ENCODE results near the gene RAB35. TPM values are rescaled to one million over a fixed set of nuclear protein-coding genes. Genes with fewer than 3 reads are reported as not detected.
"Not testable (repeated sequence)": the region's sequence is repeated elsewhere in the genome, so short reads cannot be mapped to it uniquely, and the experiment has no call there.

Gene RAB35
- total and polyA plus RNA-seq, 2 experiments from 2014 or later = 22.6 to 24.0 TPM

- Histone ChIP-seq H3K79me2 (no peaks in the 10 kb centered on the region), H3K4me1 (ENCODE audit: insufficient read depth) (no peaks in the 10 kb centered on the region), H2AFZ (no peak overlapping the region), H3K4me3 (no peak overlapping the region), H3K36me3 (replicated peaks; ENCODE audit: insufficient read depth, low read depth) (no peaks in the 10 kb centered on the region), H3K9me2 (replicated peaks; ENCODE audit: insufficient read depth) (no peaks in the 10 kb centered on the region), H3K27me3 (no peaks in the 10 kb centered on the region), H3K9me3 (ENCODE audit: low read depth) (no peaks in the 10 kb centered on the region), H3K4me2 (no peak overlapping the region), H3K27ac (no peak overlapping the region), H4K20me1 (ENCODE audit: insufficient read depth, poor library complexity, severe bottlenecking) (no peaks in the 10 kb centered on the region)
- 78% methylated on average over 6 of the region's 6 CpGs for WGBS (ENCODE audit: low lambda C conversion rate, missing lambda C conversion rate)
- DNase-seq (ENCODE audit: low spot score) = no peak
- TF ChIP-seq CTCF (IDR thresholded peaks at IDR 0.05; ENCODE audit: poor library complexity) (no peak), EZH2phosphoT487 (IDR thresholded peaks at IDR 0.05; ENCODE audit: low read depth, severe bottlenecking, unreplicated experiment) (no peak), EZH2 (IDR thresholded peaks at IDR 0.05; ENCODE audit: borderline replicate concordance) (no peak)
Measured at GRCh38 chr12:120049426-120049825, 67.1 kb downstream of the RAB35 start.

DNA sequence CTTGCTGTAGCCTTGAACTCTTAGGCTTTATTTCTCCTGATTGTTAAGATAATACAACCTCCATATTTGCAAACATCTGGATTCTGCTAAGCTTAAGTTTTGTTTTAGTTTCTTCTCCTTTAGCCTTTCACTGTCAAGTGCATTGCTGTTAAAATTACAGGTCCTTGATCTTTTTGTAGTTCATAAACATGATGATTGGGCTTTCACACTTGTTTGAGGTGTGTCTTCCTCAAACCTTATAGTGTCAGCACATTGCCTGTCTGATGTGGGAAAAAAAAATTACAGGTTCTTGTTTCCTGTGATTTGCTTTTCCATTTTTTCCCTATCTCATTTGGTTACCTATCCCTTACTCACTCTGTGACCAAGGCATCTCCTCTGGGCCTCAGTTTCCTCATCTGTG lies 68.3 kb downstream of the RAB35 start:
- Histone ChIP-seq H3K79me2 (no peaks in the 10 kb centered on the region), H3K9me2 (replicated peaks; ENCODE audit: insufficient read depth) (no peaks in the 10 kb centered on the region), H3K4me2 (no peak overlapping the region), H3K4me3 (no peak overlapping the region), H3K36me3 (replicated peaks; ENCODE audit: insufficient read depth, low read depth) (no peaks in the 10 kb centered on the region), H3K27me3 (no peaks in the 10 kb centered on the region), H3K27ac (no peak overlapping the region), H3K4me1 (ENCODE audit: insufficient read depth) (no peaks in the 10 kb centered on the region), H2AFZ (no peak overlapping the region), H3K9me3 (ENCODE audit: low read depth) (no peaks in the 10 kb centered on the region), H4K20me1 (ENCODE audit: insufficient read depth, poor library complexity, severe bottlenecking) (no peaks in the 10 kb centered on the region)
- TF ChIP-seq EZH2 (IDR thresholded peaks at IDR 0.05; ENCODE audit: borderline replicate concordance) (no peak), EZH2phosphoT487 (IDR thresholded peaks at IDR 0.05; ENCODE audit: low read depth, severe bottlenecking, unreplicated experiment) (no peak), CTCF (IDR thresholded peaks at IDR 0.05; ENCODE audit: poor library complexity) (no peak)
- DNase-seq (ENCODE audit: low spot score) = no peak

DNA sequence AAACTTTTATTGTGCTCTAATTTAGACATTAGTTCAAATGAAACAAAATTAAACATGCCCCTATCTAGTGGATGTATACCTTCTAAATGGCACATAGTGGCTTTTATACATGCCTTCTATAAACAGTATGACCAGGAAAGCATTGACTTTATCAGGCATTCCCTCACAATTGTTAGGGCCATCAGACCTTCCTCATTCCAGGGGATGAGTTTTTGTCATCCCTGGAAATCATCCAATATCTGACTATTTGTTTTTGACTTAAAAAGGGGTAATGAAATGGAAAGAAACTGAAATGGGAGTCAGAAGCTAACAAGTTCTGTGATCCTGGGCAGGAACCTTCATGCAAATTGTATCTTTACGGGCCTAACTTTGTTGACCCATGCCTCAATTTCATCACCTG lies 69.5 kb downstream of the RAB35 start:
- Histone ChIP-seq H3K79me2 (no peaks in the 10 kb centered on the region), H3K9me2 (replicated peaks; ENCODE audit: insufficient read depth) (no peaks in the 10 kb centered on the region), H2AFZ (no peak overlapping the region), H3K27ac (no peak overlapping the region), H3K36me3 (replicated peaks; ENCODE audit: insufficient read depth, low read depth) (no peaks in the 10 kb centered on the region), H3K9me3 (ENCODE audit: low read depth) (no peaks in the 10 kb centered on the region), H3K4me2 (no peak overlapping the region), H3K4me3 (no peak overlapping the region), H3K27me3 (no peaks in the 10 kb centered on the region), H4K20me1 (ENCODE audit: insufficient read depth, poor library complexity, severe bottlenecking) (no peaks in the 10 kb centered on the region), H3K4me1 (ENCODE audit: insufficient read depth) (no peaks in the 10 kb centered on the region)
- DNase-seq (ENCODE audit: low spot score) = no peak
- TF ChIP-seq EZH2phosphoT487 (IDR thresholded peaks at IDR 0.05; ENCODE audit: low read depth, severe bottlenecking, unreplicated experiment) = no peak
- TF ChIP-seq EZH2 (IDR thresholded peaks at IDR 0.05; ENCODE audit: borderline replicate concordance) = no peak
- no peak for TF ChIP-seq CTCF (IDR thresholded peaks at IDR 0.05; ENCODE audit: poor library complexity)
- 83% methylated on average over 1 of the region's 1 CpG for WGBS (ENCODE audit: low lambda C conversion rate, missing lambda C conversion rate)

- not testable (repeated sequence) for H2AFZ ChIP-seq; H3K9me3 ChIP-seq (ENCODE audit: low read depth); H3K4me3 ChIP-seq; H3K27ac ChIP-seq; DNase-seq (ENCODE audit: low spot score); H3K4me2 ChIP-seq; H4K20me1 ChIP-seq (ENCODE audit: insufficient read depth, poor library complexity, severe bottlenecking); H3K27me3 ChIP-seq; H3K9me2 ChIP-seq (replicated peaks; ENCODE audit: insufficient read depth); H3K36me3 ChIP-seq (replicated peaks; ENCODE audit: insufficient read depth, low read depth); H3K79me2 ChIP-seq; H3K4me1 ChIP-seq (ENCODE audit: insufficient read depth)
- 64% methylated on average over 3 of the region's 5 CpGs for WGBS (ENCODE audit: low lambda C conversion rate, missing lambda C conversion rate)
Measured at GRCh38 chr12:120045367-120045766, 71.2 kb downstream of the RAB35 start.

Small RNA genes within 50 kb of the gene (microRNA-seq; reads per million reads assigned to microRNA genes)
- gene MIR4498 = 2.2 reads per million

Small RNA genes within 50 kb of the gene (small RNA-seq; reads per million reads assigned to genes)
- not detected for gene AC004812.1
- 0.09 reads per million for gene MIR4498

Other genes with a start within 250 kb of the RAB35 start
- 3.9 and 4.4 TPM in 2 replicates for gene CIT, start 239.4 kb downstream of the RAB35 start, total RNA-seq
- gene CIT, start 239.4 kb downstream of the RAB35 start, polyA plus RNA-seq = 3.6 and 3.7 TPM in 2 replicates
- 7.7 and 10.6 TPM in 2 replicates for gene BICDL1, start 127.5 kb downstream of the RAB35 start, total RNA-seq
- 21.9 and 26.6 TPM in 2 replicates for gene BICDL1, start 127.5 kb downstream of the RAB35 start, polyA plus RNA-seq
- 37.4 and 197 TPM in 2 replicates for gene GCN1, start 78.0 kb upstream of the RAB35 start, total RNA-seq
- gene GCN1, start 78.0 kb upstream of the RAB35 start, polyA plus RNA-seq = 27.6 and 28.2 TPM in 2 replicates
- 3,730 and 3,982 TPM in 2 replicates for gene RPLP0, start 84.4 kb upstream of the RAB35 start, total RNA-seq
- 775 and 798 TPM in 2 replicates for gene RPLP0, start 84.4 kb upstream of the RAB35 start, polyA plus RNA-seq
- 26.7 and 30.4 TPM in 2 replicates for gene PXN, start 149.0 kb upstream of the RAB35 start, total RNA-seq
- gene PXN, start 149.0 kb upstream of the RAB35 start, polyA plus RNA-seq = 61.7 and 69.3 TPM in 2 replicates
- gene RNU4-2, start 175.2 kb upstream of the RAB35 start, total RNA-seq = under 0.01 TPM in 2 replicates
- gene RNU4-2, start 175.2 kb upstream of the RAB35 start, polyA plus RNA-seq = not detected in 2 replicates
- gene RNU4-1, start 176.5 kb upstream of the RAB35 start, total RNA-seq = under 0.01 TPM in 2 replicates
- gene RNU4-1, start 176.5 kb upstream of the RAB35 start, polyA plus RNA-seq = not detected in 2 replicates
- 3.9 and 7.7 TPM in 2 replicates for gene SIRT4, start 185.6 kb upstream of the RAB35 start, total RNA-seq
- gene SIRT4, start 185.6 kb upstream of the RAB35 start, polyA plus RNA-seq = 3.0 and 5.5 TPM in 2 replicates
- gene PLA2G1B, start 211.0 kb upstream of the RAB35 start, total RNA-seq = 8.5 and 24.9 TPM in 2 replicates
- 14.7 and 18.8 TPM in 2 replicates for gene PLA2G1B, start 211.0 kb upstream of the RAB35 start, polyA plus RNA-seq